Measurements from ENCODE around the gene PROCA1.

The PROCA1 gene

GRCh38 chr17:28688481-28688880 lies 23.2 kb downstream of the PROCA1 start:
- Histone ChIP-seq H3K9ac (ENCODE audit: low read length) (no peak overlapping the region), H3K36me3 (ENCODE audit: low read length) (peaks cover 38% of the 10 kb centered on the region)

DNA sequence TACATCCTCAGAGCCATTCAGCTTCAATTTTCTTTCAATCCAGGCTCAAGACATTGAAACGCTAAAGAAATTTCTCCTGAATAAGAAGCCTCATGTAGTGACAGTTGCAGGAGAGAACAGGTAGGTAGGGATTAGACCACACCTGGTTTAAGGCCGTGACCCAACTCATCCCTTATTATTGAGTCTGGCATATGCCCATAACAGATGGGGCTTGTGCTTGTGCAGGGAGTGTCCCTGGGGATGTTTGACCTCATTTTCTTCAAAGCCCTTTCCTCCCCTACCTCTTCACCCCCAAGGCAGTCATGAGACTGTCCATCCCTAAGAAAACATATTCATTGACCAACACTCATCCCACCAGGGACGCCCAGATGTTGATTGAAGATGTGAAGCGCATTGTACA lies 25.4 kb downstream of the PROCA1 start:
- no peak overlapping the region for H3K9ac ChIP-seq (ENCODE audit: low read length)
- peaks cover 38% of the 10 kb centered on the region for H3K36me3 ChIP-seq (ENCODE audit: low read length)
- H3K27ac ChIP-seq (ENCODE audit: low read depth, low read length), result no peak overlapping the region
- no peaks in the 10 kb centered on the region for H3K9me3 ChIP-seq (ENCODE audit: insufficient read depth, low read length)
- H3K4me3 ChIP-seq (ENCODE audit: insufficient read depth, low read length, poor library complexity, severe bottlenecking), result no peak overlapping the region
- H3K4me2 ChIP-seq (ENCODE audit: low read depth, low read length, poor library complexity, severe bottlenecking), result no peak overlapping the region
- H4K20me1 ChIP-seq (ENCODE audit: low read depth, low read length), result no peaks in the 10 kb centered on the region
- no peaks in the 10 kb centered on the region for H3K79me2 ChIP-seq (ENCODE audit: insufficient read depth, low read length)
- no peaks in the 10 kb centered on the region for H3K27me3 ChIP-seq (ENCODE audit: low read length)
- no peak for TF ChIP-seq EZH2phosphoT487 (conservative IDR thresholded peaks at IDR 0.05; ENCODE audit: low read length)
- TF ChIP-seq, protein P1, sequence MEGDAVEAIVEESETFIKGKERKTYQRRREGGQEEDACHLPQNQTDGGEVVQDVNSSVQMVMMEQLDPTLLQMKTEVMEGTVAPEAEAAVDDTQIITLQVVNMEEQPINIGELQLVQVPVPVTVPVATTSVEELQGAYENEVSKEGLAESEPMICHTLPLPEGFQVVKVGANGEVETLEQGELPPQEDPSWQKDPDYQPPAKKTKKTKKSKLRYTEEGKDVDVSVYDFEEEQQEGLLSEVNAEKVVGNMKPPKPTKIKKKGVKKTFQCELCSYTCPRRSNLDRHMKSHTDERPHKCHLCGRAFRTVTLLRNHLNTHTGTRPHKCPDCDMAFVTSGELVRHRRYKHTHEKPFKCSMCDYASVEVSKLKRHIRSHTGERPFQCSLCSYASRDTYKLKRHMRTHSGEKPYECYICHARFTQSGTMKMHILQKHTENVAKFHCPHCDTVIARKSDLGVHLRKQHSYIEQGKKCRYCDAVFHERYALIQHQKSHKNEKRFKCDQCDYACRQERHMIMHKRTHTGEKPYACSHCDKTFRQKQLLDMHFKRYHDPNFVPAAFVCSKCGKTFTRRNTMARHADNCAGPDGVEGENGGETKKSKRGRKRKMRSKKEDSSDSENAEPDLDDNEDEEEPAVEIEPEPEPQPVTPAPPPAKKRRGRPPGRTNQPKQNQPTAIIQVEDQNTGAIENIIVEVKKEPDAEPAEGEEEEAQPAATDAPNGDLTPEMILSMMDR (IDR thresholded peaks at IDR 0.05; ENCODE audit: insufficient read depth, low read length, poor library complexity, severe bottlenecking), result no peak
- no peak overlapping the region for H2AFZ ChIP-seq (ENCODE audit: low read depth, low read length, severe bottlenecking)
- H3F3A ChIP-seq (ENCODE audit: insufficient read depth), result no peaks in the 10 kb centered on the region
- H3K9me2 ChIP-seq (replicated peaks; ENCODE audit: insufficient read depth, low read length), result no peaks in the 10 kb centered on the region

More at GRCh38 chr17:28688481-28688880, 23.2 kb downstream of the PROCA1 start:
- no peaks in the 10 kb centered on the region for H3K9me2 ChIP-seq (replicated peaks; ENCODE audit: insufficient read depth, low read length)
- H4K20me1 ChIP-seq (ENCODE audit: low read depth, low read length), result no peaks in the 10 kb centered on the region
- H3K4me3 ChIP-seq (ENCODE audit: insufficient read depth, low read length, poor library complexity, severe bottlenecking), result no peak overlapping the region
- no peaks in the 10 kb centered on the region for H3F3A ChIP-seq (ENCODE audit: insufficient read depth)
- no peak overlapping the region for H3K4me2 ChIP-seq (ENCODE audit: low read depth, low read length, poor library complexity, severe bottlenecking)
- no peak for TF ChIP-seq EZH2phosphoT487 (conservative IDR thresholded peaks at IDR 0.05; ENCODE audit: low read length)
- TF ChIP-seq, protein P1 (IDR thresholded peaks at IDR 0.05; ENCODE audit: insufficient read depth, low read length, poor library complexity, severe bottlenecking), result no peak
- H3K27ac ChIP-seq (ENCODE audit: low read depth, low read length), result no peak overlapping the region
- H3K27me3 ChIP-seq (ENCODE audit: low read length), result no peaks in the 10 kb centered on the region
- H3K79me2 ChIP-seq (ENCODE audit: insufficient read depth, low read length), result no peaks in the 10 kb centered on the region
- H3K9me3 ChIP-seq (ENCODE audit: insufficient read depth, low read length), result no peaks in the 10 kb centered on the region
- H2AFZ ChIP-seq (ENCODE audit: low read depth, low read length, severe bottlenecking), result no peak overlapping the region

GRCh38 chr17:28685366-28685765 lies 26.3 kb downstream of the PROCA1 start:
- H3K79me2 ChIP-seq (ENCODE audit: insufficient read depth, low read length), result no peaks in the 10 kb centered on the region
- no peaks in the 10 kb centered on the region for H3F3A ChIP-seq (ENCODE audit: insufficient read depth)
- H2AFZ ChIP-seq (ENCODE audit: low read depth, low read length, severe bottlenecking), result no peak overlapping the region
- H3K27me3 ChIP-seq (ENCODE audit: low read length), result no peaks in the 10 kb centered on the region
- H3K4me2 ChIP-seq (ENCODE audit: low read depth, low read length, poor library complexity, severe bottlenecking), result no peak overlapping the region
- H3K4me3 ChIP-seq (ENCODE audit: insufficient read depth, low read length, poor library complexity, severe bottlenecking), result no peak overlapping the region
- no peaks in the 10 kb centered on the region for H3K9me2 ChIP-seq (replicated peaks; ENCODE audit: insufficient read depth, low read length)
- TF ChIP-seq EZH2phosphoT487 (conservative IDR thresholded peaks at IDR 0.05; ENCODE audit: low read length), result no peak
- TF ChIP-seq, protein P1 (IDR thresholded peaks at IDR 0.05; ENCODE audit: insufficient read depth, low read length, poor library complexity, severe bottlenecking), result no peak
- H3K9ac ChIP-seq (ENCODE audit: low read length), result no peak overlapping the region
- H3K27ac ChIP-seq (ENCODE audit: low read depth, low read length), result no peak overlapping the region
- no peaks in the 10 kb centered on the region for H4K20me1 ChIP-seq (ENCODE audit: low read depth, low read length)
- H3K36me3 ChIP-seq (ENCODE audit: low read length), result peaks cover 39% of the 10 kb centered on the region
- no peaks in the 10 kb centered on the region for H3K9me3 ChIP-seq (ENCODE audit: insufficient read depth, low read length)

All from SU-DHL-6 (cell line).